Raji (cell line): ENCODE data around the gene MBD3L4.
"Not testable (repeated sequence)": the region's sequence is repeated elsewhere in the genome, so short reads cannot be mapped to it uniquely, and the experiment has no call there.

Source experiments
- POLR2A ChIP-seq: IDR thresholded peaks from 2 replicates; pipeline ENCODE4 v1.6.1; 2011; ENCODE audit warnings: low read depth, low read length, control low read depth; ENCODE audit not compliant: insufficient read depth

The MBD3L4 gene

GRCh38 chr19:7030278-7030677 lies 9.7 kb downstream of the MBD3L4 start, which contains the start of gene MBD3L5:
MBD3L5 (plus strand) TSS chr19:7030578; CDS start chr19:7030612, 34 bp downstream.
- not testable (repeated sequence) for TF ChIP-seq POLR2A

- TF ChIP-seq POLR2A: not testable (repeated sequence)
These were observed 18.6 kb downstream of the MBD3L4 start, which contains the start of gene MBD3L2B for GRCh38 chr19:7021331-7021730. MBD3L2B (minus strand) TSS chr19:7021431; CDS start chr19:7021397, 34 bp downstream.

GRCh38 chr19:7018828-7019227 lies 21.2 kb downstream of the MBD3L4 start:
- no peak for TF ChIP-seq POLR2A

GRCh38 chr19:7013678-7014077 lies 26.3 kb downstream of the MBD3L4 start:
- TF ChIP-seq POLR2A: no peak

GRCh38 chr19:7010722-7011593 lies 29.0 kb downstream of the MBD3L4 start:
- TF ChIP-seq POLR2A: no peak

- no peak for TF ChIP-seq POLR2A
These were observed 32.1 kb downstream of the MBD3L4 start for GRCh38 chr19:7007859-7008258.

GRCh38 chr19:7006135-7006704 lies 33.8 kb downstream of the MBD3L4 start:
- no peak for TF ChIP-seq POLR2A

GRCh38 chr19:7004313-7004931 lies 35.6 kb downstream of the MBD3L4 start:
- TF ChIP-seq POLR2A: no peak

- TF ChIP-seq POLR2A: no peak
These were observed 39.2 kb downstream of the MBD3L4 start for GRCh38 chr19:7000816-7001215.

GRCh38 chr19:7000333-7000732 lies 39.6 kb downstream of the MBD3L4 start:
- TF ChIP-seq POLR2A: no peak

- TF ChIP-seq POLR2A: no peak
These were observed 40.0 kb downstream of the MBD3L4 start for GRCh38 chr19:6999933-7000332.

- no peak for TF ChIP-seq POLR2A
These were observed 42.1 kb downstream of the MBD3L4 start for GRCh38 chr19:6997679-6998445.

GRCh38 chr19:6996810-6997209 lies 43.2 kb downstream of the MBD3L4 start:
- no peak for TF ChIP-seq POLR2A

- TF ChIP-seq POLR2A: no peak
These were observed 44.9 kb downstream of the MBD3L4 start for GRCh38 chr19:6995054-6995453.

GRCh38 chr19:6988257-6988656 lies 51.7 kb downstream of the MBD3L4 start:
- no peak for TF ChIP-seq POLR2A
